ENCODE data around the gene MTCL1. TPM values are rescaled to one million over a fixed set of nuclear protein-coding genes. Genes with fewer than 3 reads are reported as not detected.

Gene MTCL1
- total and polyA plus RNA-seq, 10 of the 15 experiments (the other 5 are each of a cell fraction or from before 2014, with no cell fraction given), result 0.03 to 0.36 (median 0.13) TPM; not detected in 4

DNA sequence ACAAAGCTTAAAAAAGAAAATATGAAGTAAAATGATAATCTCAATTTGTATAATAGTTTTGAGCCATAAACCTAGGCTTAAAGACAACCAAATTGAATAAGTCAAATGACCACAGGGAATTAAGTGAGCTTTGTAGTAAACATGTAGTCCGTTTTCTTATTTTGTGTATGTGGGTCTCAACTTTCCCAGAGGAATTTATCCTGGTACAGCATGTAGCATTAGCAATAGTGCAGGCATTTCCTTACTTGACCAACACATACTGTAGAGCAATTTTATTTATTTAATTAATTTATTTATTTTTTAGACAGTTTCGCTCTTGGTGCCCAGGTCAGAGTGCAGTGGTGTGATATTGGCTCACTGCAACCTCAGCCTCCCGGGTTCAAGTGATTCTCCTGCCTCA is 37.5 kb upstream of the MTCL1 start:
- H3K9ac ChIP-seq (ENCODE audit: control insufficient read depth, insufficient read depth, low read length), result no peak overlapping the region
- no peaks in the 10 kb centered on the region for H3K79me2 ChIP-seq (ENCODE audit: control insufficient read depth, insufficient read depth, low read length)
- RAD21 ChIA-PET (ENCODE audit: unreplicated experiment), result no interaction called here
- no peak overlapping the region for H3K27ac ChIP-seq (ENCODE audit: control insufficient read depth, insufficient read depth)
- CTCF ChIA-PET, result interaction anchor here (1.0 to 1.4 kb wide), 2 partner anchors 14 to 28 kb away, joined by 3 to 6 read pairs; no protein-coding TSS in a partner anchor
- SMC1A ChIA-PET (ENCODE audit: uncharacterized antibody, unreplicated experiment), result no interaction called here
- H3K4me3 ChIP-seq, result no peak overlapping the region
- no peak for TF ChIP-seq KDM1A (IDR thresholded peaks at IDR 0.05; ENCODE audit: borderline replicate concordance)
- TF ChIP-seq RAD51 (IDR thresholded peaks at IDR 0.05), result no peak
- TF ChIP-seq, protein P1, sequence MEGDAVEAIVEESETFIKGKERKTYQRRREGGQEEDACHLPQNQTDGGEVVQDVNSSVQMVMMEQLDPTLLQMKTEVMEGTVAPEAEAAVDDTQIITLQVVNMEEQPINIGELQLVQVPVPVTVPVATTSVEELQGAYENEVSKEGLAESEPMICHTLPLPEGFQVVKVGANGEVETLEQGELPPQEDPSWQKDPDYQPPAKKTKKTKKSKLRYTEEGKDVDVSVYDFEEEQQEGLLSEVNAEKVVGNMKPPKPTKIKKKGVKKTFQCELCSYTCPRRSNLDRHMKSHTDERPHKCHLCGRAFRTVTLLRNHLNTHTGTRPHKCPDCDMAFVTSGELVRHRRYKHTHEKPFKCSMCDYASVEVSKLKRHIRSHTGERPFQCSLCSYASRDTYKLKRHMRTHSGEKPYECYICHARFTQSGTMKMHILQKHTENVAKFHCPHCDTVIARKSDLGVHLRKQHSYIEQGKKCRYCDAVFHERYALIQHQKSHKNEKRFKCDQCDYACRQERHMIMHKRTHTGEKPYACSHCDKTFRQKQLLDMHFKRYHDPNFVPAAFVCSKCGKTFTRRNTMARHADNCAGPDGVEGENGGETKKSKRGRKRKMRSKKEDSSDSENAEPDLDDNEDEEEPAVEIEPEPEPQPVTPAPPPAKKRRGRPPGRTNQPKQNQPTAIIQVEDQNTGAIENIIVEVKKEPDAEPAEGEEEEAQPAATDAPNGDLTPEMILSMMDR (IDR thresholded peaks at IDR 0.05 in 2 of 3, conservative IDR thresholded peaks at IDR 0.05 in 1 of 3; ENCODE audit: control insufficient read depth in 2 of 3, extremely low read depth in 1 of 3, insufficient read depth in 1 of 3, low read depth in 3 of 3, low read length in 3 of 3), result no peak
- no peak for TF ChIP-seq RAD21 (IDR thresholded peaks at IDR 0.05; ENCODE audit: insufficient read depth, low read depth, low read length)
- no peak for TF ChIP-seq EED (IDR thresholded peaks at IDR 0.05; ENCODE audit: low read depth)
- TF ChIP-seq SMC3 (IDR thresholded peaks at IDR 0.05; ENCODE audit: borderline replicate concordance, low read length), result no peak
- no peak for TF ChIP-seq POU2F2 (IDR thresholded peaks at IDR 0.05; ENCODE audit: borderline replicate concordance, low read depth, low read length)
- no peak for TF ChIP-seq ZNF207 (IDR thresholded peaks at IDR 0.05; ENCODE audit: borderline replicate concordance)
- TF ChIP-seq, protein P2, sequence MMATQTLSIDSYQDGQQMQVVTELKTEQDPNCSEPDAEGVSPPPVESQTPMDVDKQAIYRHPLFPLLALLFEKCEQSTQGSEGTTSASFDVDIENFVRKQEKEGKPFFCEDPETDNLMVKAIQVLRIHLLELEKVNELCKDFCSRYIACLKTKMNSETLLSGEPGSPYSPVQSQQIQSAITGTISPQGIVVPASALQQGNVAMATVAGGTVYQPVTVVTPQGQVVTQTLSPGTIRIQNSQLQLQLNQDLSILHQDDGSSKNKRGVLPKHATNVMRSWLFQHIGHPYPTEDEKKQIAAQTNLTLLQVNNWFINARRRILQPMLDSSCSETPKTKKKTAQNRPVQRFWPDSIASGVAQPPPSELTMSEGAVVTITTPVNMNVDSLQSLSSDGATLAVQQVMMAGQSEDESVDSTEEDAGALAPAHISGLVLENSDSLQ (IDR thresholded peaks at IDR 0.05), result no peak
- TF ChIP-seq, protein P3, sequence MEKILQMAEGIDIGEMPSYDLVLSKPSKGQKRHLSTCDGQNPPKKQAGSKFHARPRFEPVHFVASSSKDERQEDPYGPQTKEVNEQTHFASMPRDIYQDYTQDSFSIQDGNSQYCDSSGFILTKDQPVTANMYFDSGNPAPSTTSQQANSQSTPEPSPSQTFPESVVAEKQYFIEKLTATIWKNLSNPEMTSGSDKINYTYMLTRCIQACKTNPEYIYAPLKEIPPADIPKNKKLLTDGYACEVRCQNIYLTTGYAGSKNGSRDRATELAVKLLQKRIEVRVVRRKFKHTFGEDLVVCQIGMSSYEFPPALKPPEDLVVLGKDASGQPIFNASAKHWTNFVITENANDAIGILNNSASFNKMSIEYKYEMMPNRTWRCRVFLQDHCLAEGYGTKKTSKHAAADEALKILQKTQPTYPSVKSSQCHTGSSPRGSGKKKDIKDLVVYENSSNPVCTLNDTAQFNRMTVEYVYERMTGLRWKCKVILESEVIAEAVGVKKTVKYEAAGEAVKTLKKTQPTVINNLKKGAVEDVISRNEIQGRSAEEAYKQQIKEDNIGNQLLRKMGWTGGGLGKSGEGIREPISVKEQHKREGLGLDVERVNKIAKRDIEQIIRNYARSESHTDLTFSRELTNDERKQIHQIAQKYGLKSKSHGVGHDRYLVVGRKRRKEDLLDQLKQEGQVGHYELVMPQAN (conservative IDR thresholded peaks at IDR 0.05), result no peak
- TF ChIP-seq, protein P4, sequence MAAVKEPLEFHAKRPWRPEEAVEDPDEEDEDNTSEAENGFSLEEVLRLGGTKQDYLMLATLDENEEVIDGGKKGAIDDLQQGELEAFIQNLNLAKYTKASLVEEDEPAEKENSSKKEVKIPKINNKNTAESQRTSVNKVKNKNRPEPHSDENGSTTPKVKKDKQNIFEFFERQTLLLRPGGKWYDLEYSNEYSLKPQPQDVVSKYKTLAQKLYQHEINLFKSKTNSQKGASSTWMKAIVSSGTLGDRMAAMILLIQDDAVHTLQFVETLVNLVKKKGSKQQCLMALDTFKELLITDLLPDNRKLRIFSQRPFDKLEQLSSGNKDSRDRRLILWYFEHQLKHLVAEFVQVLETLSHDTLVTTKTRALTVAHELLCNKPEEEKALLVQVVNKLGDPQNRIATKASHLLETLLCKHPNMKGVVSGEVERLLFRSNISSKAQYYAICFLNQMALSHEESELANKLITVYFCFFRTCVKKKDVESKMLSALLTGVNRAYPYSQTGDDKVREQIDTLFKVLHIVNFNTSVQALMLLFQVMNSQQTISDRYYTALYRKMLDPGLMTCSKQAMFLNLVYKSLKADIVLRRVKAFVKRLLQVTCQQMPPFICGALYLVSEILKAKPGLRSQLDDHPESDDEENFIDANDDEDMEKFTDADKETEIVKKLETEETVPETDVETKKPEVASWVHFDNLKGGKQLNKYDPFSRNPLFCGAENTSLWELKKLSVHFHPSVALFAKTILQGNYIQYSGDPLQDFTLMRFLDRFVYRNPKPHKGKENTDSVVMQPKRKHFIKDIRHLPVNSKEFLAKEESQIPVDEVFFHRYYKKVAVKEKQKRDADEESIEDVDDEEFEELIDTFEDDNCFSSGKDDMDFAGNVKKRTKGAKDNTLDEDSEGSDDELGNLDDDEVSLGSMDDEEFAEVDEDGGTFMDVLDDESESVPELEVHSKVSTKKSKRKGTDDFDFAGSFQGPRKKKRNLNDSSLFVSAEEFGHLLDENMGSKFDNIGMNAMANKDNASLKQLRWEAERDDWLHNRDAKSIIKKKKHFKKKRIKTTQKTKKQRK (IDR thresholded peaks at IDR 0.05; ENCODE audit: low read depth, low read length), result no peak
- no peak overlapping the region for H2AFZ ChIP-seq (ENCODE audit: control insufficient read depth, low read depth, low read length)
- no peak overlapping the region for H3K4me2 ChIP-seq (ENCODE audit: control insufficient read depth, insufficient read depth)
- FAIRE-seq, result no peak
- H3K9me3 ChIP-seq (replicated peaks; ENCODE audit: control insufficient read depth, insufficient read depth, low read length), result no peaks in the 10 kb centered on the region; the same call in 2 of the 3 replicates
- no peaks in the 10 kb centered on the region for H4K20me1 ChIP-seq (ENCODE audit: control insufficient read depth, insufficient read depth)
- intact Hi-C loops (cut with micrococcal nuclease; ENCODE audit: unreplicated experiment) (no loop called here), in situ Hi-C loops (cut with MboI) (no loop called here)
- no TSS peak for BruUV-seq (replicated peaks)
- 27% methylated on average over 3 of the region's 3 CpGs for WGBS (ENCODE audit: insufficient coverage, insufficient replicate concordance, low lambda C conversion rate, missing lambda C conversion rate)
- H3K4me1 ChIP-seq (ENCODE audit: control insufficient read depth, insufficient read depth, low read length), result no peaks in the 10 kb centered on the region; the same call in 1 of the 2 replicates
- no peaks in the 10 kb centered on the region for H3K36me3 ChIP-seq (ENCODE audit: control insufficient read depth in 2 of 2, insufficient read depth in 2 of 2, low read length in 1 of 2)
- no peak for DNase-seq (ENCODE audit: low read depth, low spot score)
- POLR2A ChIA-PET, result no interaction called here
- no peaks in the 10 kb centered on the region; a peak in 1 of 4 replicates for H3K27me3 ChIP-seq (replicated peaks in 1 of 2; ENCODE audit: control insufficient read depth in 2 of 2, insufficient read depth in 2 of 2, low read length in 1 of 2)
- no peak for ATAC-seq

Data from GM12878 (cell line).